NCI-H510A treated with DMSO at 0.1 percent for 48 hours (cell line): ENCODE results near the gene RPL34.

Experiments
- DNase-seq: peaks from one replicate; lab custom pipeline; 2025; lab: John Stamatoyannopoulos, UW

RPL34 gene

DNA sequence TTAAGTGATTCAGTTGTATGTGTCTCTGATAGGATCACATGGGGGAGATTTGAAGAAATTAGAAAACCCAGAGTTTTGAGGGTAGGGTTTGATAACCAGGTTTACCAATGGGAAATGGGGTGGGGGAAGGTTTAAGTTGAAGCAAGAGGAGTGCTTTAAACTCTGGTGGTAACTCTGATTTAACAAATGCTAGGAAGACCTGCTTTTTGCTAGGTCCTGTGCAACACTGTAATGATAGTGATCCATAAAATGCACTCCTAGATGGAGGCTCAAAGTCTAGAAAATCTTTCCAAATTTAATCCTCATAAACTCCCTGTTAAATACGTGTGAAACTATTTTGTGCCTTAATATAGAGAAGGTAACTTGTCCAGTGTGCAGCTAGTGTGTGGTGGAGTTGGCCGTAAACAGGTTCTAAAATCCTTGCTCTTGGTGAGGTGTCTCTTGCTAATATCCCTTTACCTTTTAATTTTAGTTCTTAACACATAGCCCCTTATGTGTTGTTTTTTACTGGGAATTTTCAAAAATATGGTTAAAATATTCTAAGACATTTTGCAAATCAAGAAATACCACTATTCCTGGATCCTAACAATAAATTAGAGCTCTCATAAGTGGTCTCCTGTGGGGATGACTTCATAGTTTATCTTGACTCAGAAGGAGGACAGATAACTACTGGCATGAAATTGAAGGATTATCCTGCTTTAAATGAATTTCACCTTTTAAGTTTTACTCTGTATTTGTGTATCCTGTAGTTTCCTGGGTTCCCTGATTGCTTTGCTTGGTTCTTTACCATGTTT is 4.1 kb downstream of the RPL34 start:
- no peak for DNase-seq

DNA sequence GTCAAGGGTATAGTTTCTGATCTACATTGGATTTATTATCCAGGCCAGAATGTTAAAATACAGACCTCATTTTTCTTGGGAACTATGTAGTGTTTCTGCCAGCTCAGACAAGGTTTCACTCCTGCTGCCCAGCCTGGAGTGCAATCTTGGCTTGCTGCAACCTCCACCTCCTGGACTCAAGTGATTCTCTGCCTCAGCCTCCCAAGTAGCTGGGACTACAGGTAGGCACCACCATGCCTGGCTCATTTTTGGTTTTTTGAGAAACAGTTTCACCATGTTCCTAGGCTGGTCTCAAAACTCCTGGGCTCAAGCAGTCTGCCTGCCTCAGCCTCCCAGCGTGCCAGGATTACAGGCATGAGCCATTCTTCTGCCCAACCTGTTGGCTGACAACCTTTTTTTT is 5.7 kb downstream of the RPL34 start:
- no peak for DNase-seq

DNA sequence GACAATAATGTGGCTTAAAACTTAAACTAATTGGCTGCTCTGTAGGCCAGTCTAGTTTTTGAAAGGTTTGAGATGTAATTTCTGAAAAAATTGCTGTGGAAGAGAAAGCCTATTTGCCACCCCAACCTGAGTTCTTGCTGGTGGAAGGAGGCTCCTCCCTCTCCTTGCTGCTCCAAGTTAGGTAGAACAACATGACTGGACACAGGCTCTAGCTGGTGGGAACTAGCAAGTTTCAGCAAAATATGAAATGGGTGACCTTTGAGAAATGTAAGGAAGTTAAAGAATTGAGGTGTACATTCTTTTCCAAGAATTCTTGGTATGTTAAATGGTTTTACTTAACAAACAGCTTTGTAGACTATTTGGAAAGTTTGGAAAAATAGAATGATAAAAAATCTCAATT is 8.0 kb downstream of the RPL34 start:
- no peak for DNase-seq

DNA sequence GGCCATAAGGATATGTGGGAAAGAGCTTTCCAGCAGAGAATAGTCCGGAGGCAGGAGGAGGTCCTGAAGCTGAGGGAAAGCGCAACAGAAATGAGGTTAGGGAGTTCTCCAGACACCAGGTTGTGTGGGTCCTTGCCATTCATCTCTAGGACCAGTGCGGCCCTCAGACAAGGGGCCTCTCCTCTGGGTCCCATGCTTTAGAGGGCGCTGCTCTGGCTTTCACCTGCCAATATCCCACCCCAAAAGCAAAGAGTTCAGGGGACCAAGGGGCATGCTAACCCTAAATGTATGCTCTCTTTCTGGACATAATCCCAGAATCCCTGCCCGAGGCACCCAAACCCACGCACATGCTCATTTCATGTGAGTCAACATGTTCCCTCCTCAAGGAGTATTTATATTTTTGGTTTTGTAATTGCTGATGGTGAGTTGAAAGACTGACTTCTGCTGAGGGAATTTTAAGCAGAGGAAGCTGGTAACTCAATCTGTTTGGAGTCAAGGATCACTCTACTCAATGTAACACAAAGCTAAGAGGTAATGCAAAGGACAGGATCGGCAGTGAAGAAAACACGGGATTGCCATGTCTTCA is 14.8 kb downstream of the RPL34 start:
- DNase-seq = no peak

DNA sequence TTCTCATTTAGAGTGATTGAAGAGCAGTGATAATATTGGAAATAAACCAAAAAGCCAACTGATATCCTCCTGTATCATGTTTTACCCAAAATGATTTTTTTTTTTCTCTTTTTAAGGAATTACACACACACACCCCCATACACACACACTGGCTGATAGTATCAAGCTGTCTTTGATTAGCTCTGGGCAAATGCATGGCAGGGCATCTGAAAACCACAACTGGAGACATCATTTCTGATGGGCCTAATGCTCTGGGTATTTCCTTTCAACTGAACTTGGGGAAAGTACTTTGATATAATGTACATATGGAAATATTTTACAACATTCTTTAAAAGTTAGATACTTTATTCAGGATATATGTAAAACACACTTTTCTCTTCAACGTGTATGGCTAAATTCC is 15.9 kb downstream of the RPL34 start:
- no peak for DNase-seq

DNA sequence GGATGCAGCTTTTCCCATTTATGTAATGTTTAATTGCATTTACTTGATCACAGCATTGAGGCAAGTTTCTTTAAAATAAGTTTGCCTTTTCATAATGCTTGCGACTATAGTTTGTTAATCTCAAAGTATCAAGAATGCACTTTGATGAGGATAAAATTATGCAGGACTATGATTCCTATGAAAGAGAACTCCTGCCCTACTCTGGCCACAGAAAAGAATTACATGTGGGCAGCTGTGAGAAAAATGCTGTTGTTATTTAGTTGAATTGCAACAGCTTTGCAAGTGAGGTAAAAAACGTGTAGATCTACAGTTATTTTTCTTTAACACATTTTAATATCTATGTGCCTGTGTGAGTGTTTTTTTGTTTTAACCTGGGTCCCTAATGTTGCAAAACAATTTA is 17.5 kb downstream of the RPL34 start:
- no peak for DNase-seq

DNA sequence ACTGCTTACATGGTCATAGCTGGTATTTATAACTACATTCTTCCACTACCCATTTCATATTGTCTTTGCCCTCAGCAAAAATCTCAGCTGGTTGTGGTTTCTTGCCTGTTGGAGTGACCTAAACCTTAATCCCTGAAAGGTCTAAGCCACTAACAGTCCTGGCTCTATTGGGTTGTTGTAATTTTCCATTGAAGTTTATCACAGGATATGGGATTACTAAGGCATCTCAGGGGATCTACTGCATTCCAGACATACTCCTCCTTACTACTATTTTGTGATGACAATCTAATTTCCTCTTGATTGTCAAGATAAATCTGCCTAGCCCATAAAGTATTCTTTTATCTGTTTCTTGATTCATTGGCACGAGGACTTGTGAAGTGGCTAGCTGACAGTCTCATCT is 23.9 kb downstream of the RPL34 start:
- DNase-seq = no peak

DNA sequence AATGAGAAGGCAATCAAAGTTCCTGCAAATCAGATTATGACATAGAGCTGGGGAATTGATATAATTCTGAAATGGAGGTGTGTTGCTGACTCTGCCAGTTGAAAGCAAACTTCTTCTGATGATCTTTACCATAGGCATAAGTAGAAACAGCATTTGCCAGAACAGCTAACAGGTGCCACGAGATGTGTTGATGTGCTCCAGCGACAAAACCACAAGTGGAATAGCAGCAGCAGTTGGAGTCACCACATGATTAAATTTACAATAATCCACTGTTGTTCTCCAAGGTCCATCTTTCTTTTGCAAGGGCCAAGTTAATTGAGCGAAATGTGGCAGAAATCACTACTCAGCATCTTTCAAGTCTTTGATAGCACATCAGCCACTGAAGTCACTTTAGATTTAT is 26.3 kb downstream of the RPL34 start:
- no peak for DNase-seq

DNA sequence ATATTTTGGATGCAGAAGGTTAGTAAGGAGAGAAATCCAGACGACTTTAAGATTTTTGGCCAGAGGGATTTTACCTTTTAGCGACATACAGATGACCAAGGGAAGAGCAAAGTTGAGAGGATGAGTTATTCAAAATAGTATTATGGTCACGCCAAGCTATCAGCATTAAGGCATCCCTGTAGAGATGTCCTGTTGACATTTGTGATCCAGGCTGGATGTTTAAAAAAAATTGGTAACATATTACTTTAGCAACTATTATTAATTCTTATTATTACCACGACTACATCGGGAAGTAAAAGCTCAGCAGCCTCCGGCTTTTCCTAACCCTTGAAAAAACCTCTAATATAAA is 29.5 kb downstream of the RPL34 start:
- DNase-seq = no peak

DNA sequence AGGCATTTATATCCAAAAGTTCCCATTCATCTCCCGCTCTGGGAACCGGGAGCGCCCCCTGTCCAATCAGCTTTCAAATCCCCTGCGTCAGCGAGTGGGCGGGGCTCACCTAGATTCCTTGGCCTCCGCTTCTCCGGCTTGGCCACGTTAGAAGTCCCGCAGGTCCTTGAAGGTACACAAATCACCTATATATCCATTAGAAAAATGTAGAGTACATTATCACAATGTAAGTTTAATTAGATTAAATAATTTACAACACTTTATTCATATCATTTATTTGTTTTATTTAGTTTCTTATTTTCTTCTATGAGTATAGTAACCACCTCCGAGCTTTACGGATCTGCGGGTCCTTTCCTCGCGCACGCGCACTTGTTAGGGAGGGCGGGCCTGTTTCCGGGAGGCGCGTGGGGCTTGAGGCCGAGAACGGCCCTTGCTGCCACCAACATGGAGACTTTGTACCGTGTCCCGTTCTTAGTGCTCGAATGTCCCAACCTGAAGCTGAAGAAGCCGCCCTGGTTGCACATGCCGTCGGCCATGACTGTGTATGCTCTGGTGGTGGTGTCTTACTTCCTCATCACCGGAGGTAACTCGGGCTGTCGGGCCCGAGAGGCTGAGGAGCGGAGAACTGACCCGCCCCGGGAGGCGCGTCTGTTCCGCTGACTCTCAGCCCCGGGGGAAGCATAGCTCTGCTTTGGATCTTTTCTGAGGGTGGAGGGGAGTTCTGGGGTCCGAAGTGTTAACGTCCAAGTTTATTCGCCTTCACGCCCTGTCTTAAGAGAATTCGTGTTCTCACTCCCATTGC is 30.0 kb downstream of the RPL34 start, which contains the start of gene OSTC:
OSTC (plus strand) TSS at position 388 of the 802 bp plus-strand sequence; CDS start at position 445, 57 bp downstream.
- peak; percentile 97 for DNase-seq

DNA sequence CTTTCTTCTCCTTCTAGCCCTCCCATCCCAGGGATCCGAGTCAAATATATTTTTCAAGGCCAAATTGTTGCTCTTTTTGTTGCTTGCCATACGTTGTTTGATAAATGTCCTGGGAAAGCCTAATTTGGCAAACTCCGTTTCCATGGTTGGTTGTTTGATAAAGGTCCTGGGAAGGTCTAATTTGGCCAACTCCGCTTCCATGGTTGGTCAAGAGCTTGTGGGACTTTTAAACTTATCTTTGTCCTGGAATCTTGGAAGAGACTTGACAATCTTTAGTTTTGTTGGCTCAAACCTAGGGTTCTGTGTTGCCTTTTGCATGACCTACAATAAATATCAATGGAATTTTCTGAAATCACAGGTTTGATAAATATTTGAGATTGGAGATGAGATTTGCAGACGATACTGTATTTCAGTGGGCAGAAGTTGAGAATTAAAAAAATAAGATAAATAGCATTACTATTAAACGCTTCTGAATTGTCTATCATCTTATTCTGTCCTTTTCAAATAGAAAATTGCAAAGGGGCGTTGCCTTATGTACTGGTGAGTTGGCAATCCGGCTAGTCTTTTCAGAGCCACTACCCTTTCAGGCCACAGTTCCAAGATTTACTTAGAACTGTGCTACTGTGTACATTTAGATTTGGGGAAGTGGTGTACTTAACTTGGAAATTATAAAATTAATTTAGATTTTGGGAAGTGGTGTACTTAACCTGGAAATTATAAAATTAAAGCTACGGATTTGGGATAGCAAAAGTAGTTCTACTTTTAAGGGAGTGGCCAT is 30.8 kb downstream of the RPL34 start:
- no peak for DNase-seq

DNA sequence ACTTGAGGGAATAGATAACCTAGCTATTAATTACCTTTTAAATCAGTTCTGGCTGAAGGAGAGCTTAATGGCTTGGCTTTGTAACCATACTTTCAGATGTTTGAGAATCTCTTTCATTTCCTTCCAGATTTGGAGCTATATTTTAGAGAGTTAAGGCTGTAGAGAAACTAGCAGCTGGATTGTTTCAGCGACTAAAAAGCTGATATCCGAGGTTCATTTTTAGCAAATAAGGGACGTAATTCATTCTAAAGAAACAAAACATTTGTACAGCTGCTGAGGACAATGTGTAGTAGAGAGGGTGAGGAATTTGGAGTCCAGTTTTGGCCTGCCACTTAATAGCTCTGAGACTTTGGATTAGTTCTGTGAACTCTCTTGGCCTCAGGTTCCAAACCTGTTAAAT is 42.3 kb downstream of the RPL34 start:
- no peak for DNase-seq

DNA sequence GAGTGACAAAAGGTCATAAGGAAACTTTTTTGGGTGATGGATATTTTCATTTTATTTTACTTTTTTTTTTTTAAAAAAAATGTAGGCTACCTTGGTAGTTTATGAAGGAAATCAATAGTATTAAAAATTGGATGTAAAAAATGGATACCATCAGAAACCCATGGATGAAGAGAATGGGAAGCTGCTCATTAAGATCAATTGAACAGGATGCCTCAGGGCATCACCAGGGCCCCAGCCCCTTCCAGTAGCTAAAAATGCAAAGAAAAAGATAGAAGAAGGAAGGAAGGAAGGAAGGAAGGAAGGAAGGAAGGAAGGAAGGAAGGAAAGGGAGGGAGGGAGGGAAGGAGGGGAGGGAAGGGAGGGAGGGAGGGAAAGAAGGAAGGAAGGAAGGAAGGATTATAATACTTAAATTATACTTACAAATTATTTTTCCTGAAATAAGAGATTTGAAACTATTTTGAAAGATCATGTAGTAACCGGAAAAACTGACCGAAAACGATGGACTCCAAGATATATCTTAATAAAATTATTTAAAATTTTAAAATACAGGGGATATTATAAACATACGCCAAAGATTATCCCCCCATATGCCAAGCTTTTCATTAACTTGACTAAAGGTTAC is 54.1 kb downstream of the RPL34 start:
- no peak for DNase-seq
